GM12878 (cell line): ENCODE results near the gene SFTPB. TPM values are rescaled to one million over a fixed set of nuclear protein-coding genes. Genes with fewer than 3 reads are reported as not detected.
A peak's percentile ranks its signal among the peaks of the same experiment; 100 is the strongest.

Experiments used
- BCL11A ChIP-seq: IDR thresholded peaks from 2 replicates; pipeline ENCODE4 v1.6.1; 2011; ENCODE audit warnings: low read depth, low read length
- CBFB ChIP-seq: IDR thresholded peaks from 2 replicates; pipeline ENCODE4 v1.6.1; 2016; ENCODE audit warnings: antibody characterized with exemption, low read depth
- EED ChIP-seq: sonication (generic); IDR thresholded peaks from 2 replicates; pipeline ENCODE4 v1.6.1; 2016; ENCODE audit warnings: antibody characterized with exemption, low read depth
- EGR1 ChIP-seq, 2 experiments: IDR thresholded peaks; 1 replicate in 1 of 2; 2 replicates in 1 of 2; pipeline ENCODE4 v1.6.1; 2011 to 2012; ENCODE audit warnings: low read depth in 2 of 2, low read length in 2 of 2, borderline replicate concordance in 1 of 2, mild to moderate bottlenecking in 1 of 2, moderate library complexity in 1 of 2
- FOS ChIP-seq: IDR thresholded peaks from 3 replicates; pipeline ENCODE4 v1.6.1; 2011; ENCODE audit warnings: borderline replicate concordance; ENCODE audit not compliant: insufficient read length; ENCODE audit errors: extremely low read depth
- GABPA ChIP-seq: IDR thresholded peaks from 2 replicates; pipeline ENCODE4 v1.6.1; 2014; ENCODE audit warnings: antibody characterized with exemption, low read depth, mild to moderate bottlenecking, inconsistent platforms
- HDAC2 ChIP-seq: fragments of 200-600 bp; sonication (generic); IDR thresholded peaks from 2 replicates; pipeline ENCODE4 v1.6.1; 2017
- JUNB ChIP-seq: IDR thresholded peaks from 2 replicates; pipeline ENCODE4 v1.6.1; 2016; ENCODE audit warnings: antibody characterized with exemption, mild to moderate bottlenecking
- NBN ChIP-seq: fragments of 450-650 bp; IDR thresholded peaks from 2 replicates; pipeline ENCODE4 v1.6.1; 2016
- NR2C2 ChIP-seq: IDR thresholded peaks from 2 replicates; pipeline ENCODE4 v1.6.1; 2011; ENCODE audit warnings: borderline replicate concordance, low read depth; ENCODE audit not compliant: control insufficient read depth, insufficient read length
- POLR2AphosphoS5 ChIP-seq: IDR thresholded peaks from 2 replicates; pipeline ENCODE4 v1.6.1; 2011; ENCODE audit warnings: mild to moderate bottlenecking, low read length, inconsistent platforms
- SRF ChIP-seq, 2 experiments: IDR thresholded peaks; 2 replicates each; pipeline ENCODE4 v1.6.1; 2011; ENCODE audit warnings: low read depth in 2 of 2, low read length in 2 of 2, mild to moderate bottlenecking in 1 of 2, moderate library complexity in 1 of 2
- TAF1 ChIP-seq: IDR thresholded peaks from 2 replicates; pipeline ENCODE4 v1.6.1; 2011; ENCODE audit warnings: mild to moderate bottlenecking, low read depth, low read length, borderline replicate concordance
- YBX1 ChIP-seq: fragments of 450-650 bp; IDR thresholded peaks from 2 replicates; pipeline ENCODE4 v1.6.1; 2016; ENCODE audit warnings: antibody characterized with exemption
- ZBTB4 ChIP-seq: fragments of 450-650 bp; formaldehyde crosslinking; IDR thresholded peaks from 2 replicates; pipeline ENCODE4 v1.4.0; 2022; ENCODE audit warnings: mild to moderate bottlenecking, moderate library complexity
- ZNF384 ChIP-seq: IDR thresholded peaks from 2 replicates; pipeline ENCODE4 v1.6.1; 2012; ENCODE audit warnings: low read depth, mild to moderate bottlenecking, low read length, improper control_type of control experiment, borderline replicate concordance
- polyA plus RNA-seq, 11 experiments: library from polyadenylated mRNA; depleted of rRNA in 4 of 11; unstranded in 6 of 11; stranded (reverse) in 5 of 11; fragments of >200 nt; fragmentation: Nextera tagmentation in 4 of 11; fragmentation: Illumina TruSeq in 1 of 11; extraction: Ambion mirVana in 4 of 11; extraction: Trizol in 1 of 11; gene quantifications; 1 replicate in 1 of 11; 2 replicates in 10 of 11; pipeline versions ENCODE4 v1.2.1 to v1.2.3, GENCODE V29; 2011 to 2016; ENCODE audit warnings: inconsistent platforms in 2 of 11, missing spikeins in 2 of 11, low read depth in 1 of 11
- total RNA-seq, 4 experiments: library from RNA; depleted of rRNA in 3 of 4; stranded (reverse); fragments of >200 nt in 3 of 4; fragmentation: Illumina TruSeq in 1 of 4; extraction: Trizol in 1 of 4; gene quantifications; 2 replicates each; pipeline versions ENCODE4 v1.2.1 to v1.2.3, GENCODE V29; 2013 to 2021
- TF ChIP-seq, protein P1 (sequence below), 3 experiments: IDR thresholded peaks in 2 of 3; conservative IDR thresholded peaks in 1 of 3; 2 replicates each; pipeline ENCODE4 v1.5.1; 2011; ENCODE audit warnings: low read depth in 3 of 3, low read length in 3 of 3, mild to moderate bottlenecking in 3 of 3, control low read depth in 2 of 3, moderate library complexity in 2 of 3, inconsistent platforms in 1 of 3, mixed read lengths in 1 of 3; ENCODE audit not compliant: control insufficient read depth in 2 of 3, insufficient read depth in 1 of 3; ENCODE audit errors: extremely low read depth in 1 of 3
- TF ChIP-seq, protein P2 (sequence below): fragments of 450-650 bp; IDR thresholded peaks from 2 replicates; pipeline ENCODE4 v1.6.1; 2017; ENCODE audit warnings: mild to moderate bottlenecking, low read depth, inconsistent platforms; ENCODE audit not compliant: poor library complexity, severe bottlenecking
- TF ChIP-seq, protein P3 (sequence below): IDR thresholded peaks from 2 replicates; pipeline ENCODE4 v1.6.1; 2012; ENCODE audit warnings: mild to moderate bottlenecking, low read depth, low read length

SFTPB gene
- total and polyA plus RNA-seq, 10 of the 15 experiments (the other 5 are each of a cell fraction or from before 2014, with no cell fraction given): 0.02 to 5.3 TPM; not detected in 8

- TF ChIP-seq, protein P1, sequence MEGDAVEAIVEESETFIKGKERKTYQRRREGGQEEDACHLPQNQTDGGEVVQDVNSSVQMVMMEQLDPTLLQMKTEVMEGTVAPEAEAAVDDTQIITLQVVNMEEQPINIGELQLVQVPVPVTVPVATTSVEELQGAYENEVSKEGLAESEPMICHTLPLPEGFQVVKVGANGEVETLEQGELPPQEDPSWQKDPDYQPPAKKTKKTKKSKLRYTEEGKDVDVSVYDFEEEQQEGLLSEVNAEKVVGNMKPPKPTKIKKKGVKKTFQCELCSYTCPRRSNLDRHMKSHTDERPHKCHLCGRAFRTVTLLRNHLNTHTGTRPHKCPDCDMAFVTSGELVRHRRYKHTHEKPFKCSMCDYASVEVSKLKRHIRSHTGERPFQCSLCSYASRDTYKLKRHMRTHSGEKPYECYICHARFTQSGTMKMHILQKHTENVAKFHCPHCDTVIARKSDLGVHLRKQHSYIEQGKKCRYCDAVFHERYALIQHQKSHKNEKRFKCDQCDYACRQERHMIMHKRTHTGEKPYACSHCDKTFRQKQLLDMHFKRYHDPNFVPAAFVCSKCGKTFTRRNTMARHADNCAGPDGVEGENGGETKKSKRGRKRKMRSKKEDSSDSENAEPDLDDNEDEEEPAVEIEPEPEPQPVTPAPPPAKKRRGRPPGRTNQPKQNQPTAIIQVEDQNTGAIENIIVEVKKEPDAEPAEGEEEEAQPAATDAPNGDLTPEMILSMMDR (IDR thresholded peaks at IDR 0.05 in 2 of 3, conservative IDR thresholded peaks at IDR 0.05 in 1 of 3; ENCODE audit: control insufficient read depth in 2 of 3, extremely low read depth in 1 of 3, insufficient read depth in 1 of 3, low read depth in 3 of 3, low read length in 3 of 3): no peak
- TF ChIP-seq, protein P2, sequence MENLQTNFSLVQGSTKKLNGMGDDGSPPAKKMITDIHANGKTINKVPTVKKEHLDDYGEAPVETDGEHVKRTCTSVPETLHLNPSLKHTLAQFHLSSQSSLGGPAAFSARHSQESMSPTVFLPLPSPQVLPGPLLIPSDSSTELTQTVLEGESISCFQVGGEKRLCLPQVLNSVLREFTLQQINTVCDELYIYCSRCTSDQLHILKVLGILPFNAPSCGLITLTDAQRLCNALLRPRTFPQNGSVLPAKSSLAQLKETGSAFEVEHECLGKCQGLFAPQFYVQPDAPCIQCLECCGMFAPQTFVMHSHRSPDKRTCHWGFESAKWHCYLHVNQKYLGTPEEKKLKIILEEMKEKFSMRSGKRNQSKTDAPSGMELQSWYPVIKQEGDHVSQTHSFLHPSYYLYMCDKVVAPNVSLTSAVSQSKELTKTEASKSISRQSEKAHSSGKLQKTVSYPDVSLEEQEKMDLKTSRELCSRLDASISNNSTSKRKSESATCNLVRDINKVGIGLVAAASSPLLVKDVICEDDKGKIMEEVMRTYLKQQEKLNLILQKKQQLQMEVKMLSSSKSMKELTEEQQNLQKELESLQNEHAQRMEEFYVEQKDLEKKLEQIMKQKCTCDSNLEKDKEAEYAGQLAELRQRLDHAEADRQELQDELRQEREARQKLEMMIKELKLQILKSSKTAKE: no peak
- TF ChIP-seq FOS: no peak
- TF ChIP-seq JUNB: no peak
- TF ChIP-seq SRF (IDR thresholded peaks at IDR 0.05; ENCODE audit: low read depth in 2 of 2, low read length in 2 of 2): no peak
- TF ChIP-seq EGR1 (IDR thresholded peaks at IDR 0.05; ENCODE audit: borderline replicate concordance in 1 of 2, low read depth in 2 of 2, low read length in 2 of 2): peak in 1 of 2 experiments; percentile 57; a peak in 1 of 3 replicates
- peak; percentile 55; the same call in 1 of the 2 replicates for TF ChIP-seq NBN
- TF ChIP-seq GABPA: peak; percentile 93
- TF ChIP-seq, protein P3, sequence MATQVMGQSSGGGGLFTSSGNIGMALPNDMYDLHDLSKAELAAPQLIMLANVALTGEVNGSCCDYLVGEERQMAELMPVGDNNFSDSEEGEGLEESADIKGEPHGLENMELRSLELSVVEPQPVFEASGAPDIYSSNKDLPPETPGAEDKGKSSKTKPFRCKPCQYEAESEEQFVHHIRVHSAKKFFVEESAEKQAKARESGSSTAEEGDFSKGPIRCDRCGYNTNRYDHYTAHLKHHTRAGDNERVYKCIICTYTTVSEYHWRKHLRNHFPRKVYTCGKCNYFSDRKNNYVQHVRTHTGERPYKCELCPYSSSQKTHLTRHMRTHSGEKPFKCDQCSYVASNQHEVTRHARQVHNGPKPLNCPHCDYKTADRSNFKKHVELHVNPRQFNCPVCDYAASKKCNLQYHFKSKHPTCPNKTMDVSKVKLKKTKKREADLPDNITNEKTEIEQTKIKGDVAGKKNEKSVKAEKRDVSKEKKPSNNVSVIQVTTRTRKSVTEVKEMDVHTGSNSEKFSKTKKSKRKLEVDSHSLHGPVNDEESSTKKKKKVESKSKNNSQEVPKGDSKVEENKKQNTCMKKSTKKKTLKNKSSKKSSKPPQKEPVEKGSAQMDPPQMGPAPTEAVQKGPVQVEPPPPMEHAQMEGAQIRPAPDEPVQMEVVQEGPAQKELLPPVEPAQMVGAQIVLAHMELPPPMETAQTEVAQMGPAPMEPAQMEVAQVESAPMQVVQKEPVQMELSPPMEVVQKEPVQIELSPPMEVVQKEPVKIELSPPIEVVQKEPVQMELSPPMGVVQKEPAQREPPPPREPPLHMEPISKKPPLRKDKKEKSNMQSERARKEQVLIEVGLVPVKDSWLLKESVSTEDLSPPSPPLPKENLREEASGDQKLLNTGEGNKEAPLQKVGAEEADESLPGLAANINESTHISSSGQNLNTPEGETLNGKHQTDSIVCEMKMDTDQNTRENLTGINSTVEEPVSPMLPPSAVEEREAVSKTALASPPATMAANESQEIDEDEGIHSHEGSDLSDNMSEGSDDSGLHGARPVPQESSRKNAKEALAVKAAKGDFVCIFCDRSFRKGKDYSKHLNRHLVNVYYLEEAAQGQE: no peak
- TF ChIP-seq BCL11A: no peak
- TF ChIP-seq EED: no peak
- no peak for TF ChIP-seq ZNF384
- peak; percentile 89 for TF ChIP-seq POLR2AphosphoS5
- no peak for TF ChIP-seq HDAC2
- peak; percentile 31; the same call in 1 of the 2 replicates for TF ChIP-seq CBFB
- TF ChIP-seq ZBTB4 (CRISPR knock-in tag): no peak
- TF ChIP-seq TAF1: peak; percentile 71; the same call in 1 of the 2 replicates
- TF ChIP-seq YBX1: no peak
- TF ChIP-seq NR2C2: no peak
These were observed 56.1 kb downstream of the SFTPB start, which contains the start of gene C2orf68 (continued) for GRCh38 chr2:85611705-85612587.
